ENCODE measurements around the gene SDR9C7. TPM values are rescaled to one million over a fixed set of nuclear protein-coding genes. Genes with fewer than 3 reads are reported as not detected.

Gene SDR9C7
- polyA plus RNA-seq, 1 donor from 2014 or later: 0.63 TPM

DNA sequence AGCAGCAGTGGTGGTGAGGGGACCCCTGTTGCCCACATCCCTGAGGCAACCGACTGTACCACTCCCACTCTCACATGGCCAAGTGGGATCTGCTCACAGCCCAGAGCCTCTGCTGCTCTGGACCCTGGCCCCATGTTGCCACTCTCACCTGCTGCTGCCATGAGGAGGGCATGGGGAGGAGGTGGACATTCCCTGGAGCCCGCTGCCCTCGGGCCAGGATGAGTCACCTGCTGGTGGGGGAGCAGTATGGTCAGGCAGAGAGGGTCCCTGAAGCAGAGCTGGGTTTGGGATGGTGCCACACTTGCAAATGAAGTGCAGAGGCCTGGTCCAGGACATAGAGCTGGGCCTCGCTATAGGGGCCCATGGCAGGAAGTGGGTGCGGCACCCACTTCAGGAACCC is 26.1 kb downstream of the SDR9C7 start:
- no peak overlapping the region for H3K4me2 ChIP-seq (ENCODE audit: low read length)
- H3K79me2 ChIP-seq (replicated peaks; ENCODE audit: insufficient read depth, low read length): no peaks in the 10 kb centered on the region
- no peaks in the 10 kb centered on the region for H4K20me1 ChIP-seq (ENCODE audit: insufficient read depth)
- TF ChIP-seq MXI1 (conservative IDR thresholded peaks at IDR 0.05; ENCODE audit: poor library complexity, severe bottlenecking) (no peak), EZH2 (IDR thresholded peaks at IDR 0.05; ENCODE audit: borderline replicate concordance, insufficient read depth, low read length, poor library complexity, severe bottlenecking) (no peak), POLR2AphosphoS5 (IDR thresholded peaks at IDR 0.05) (no peak), RAD21 (conservative IDR thresholded peaks at IDR 0.05) (no peak), EP300 (conservative IDR thresholded peaks at IDR 0.05; ENCODE audit: poor library complexity, severe bottlenecking) (no peak), SMC3 (conservative IDR thresholded peaks at IDR 0.05; ENCODE audit: poor library complexity) (no peak), TAF1 (IDR thresholded peaks at IDR 0.05; ENCODE audit: low read depth) (no peak)
- TF ChIP-seq, protein P1, sequence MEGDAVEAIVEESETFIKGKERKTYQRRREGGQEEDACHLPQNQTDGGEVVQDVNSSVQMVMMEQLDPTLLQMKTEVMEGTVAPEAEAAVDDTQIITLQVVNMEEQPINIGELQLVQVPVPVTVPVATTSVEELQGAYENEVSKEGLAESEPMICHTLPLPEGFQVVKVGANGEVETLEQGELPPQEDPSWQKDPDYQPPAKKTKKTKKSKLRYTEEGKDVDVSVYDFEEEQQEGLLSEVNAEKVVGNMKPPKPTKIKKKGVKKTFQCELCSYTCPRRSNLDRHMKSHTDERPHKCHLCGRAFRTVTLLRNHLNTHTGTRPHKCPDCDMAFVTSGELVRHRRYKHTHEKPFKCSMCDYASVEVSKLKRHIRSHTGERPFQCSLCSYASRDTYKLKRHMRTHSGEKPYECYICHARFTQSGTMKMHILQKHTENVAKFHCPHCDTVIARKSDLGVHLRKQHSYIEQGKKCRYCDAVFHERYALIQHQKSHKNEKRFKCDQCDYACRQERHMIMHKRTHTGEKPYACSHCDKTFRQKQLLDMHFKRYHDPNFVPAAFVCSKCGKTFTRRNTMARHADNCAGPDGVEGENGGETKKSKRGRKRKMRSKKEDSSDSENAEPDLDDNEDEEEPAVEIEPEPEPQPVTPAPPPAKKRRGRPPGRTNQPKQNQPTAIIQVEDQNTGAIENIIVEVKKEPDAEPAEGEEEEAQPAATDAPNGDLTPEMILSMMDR (IDR thresholded peaks at IDR 0.05; ENCODE audit: poor library complexity, severe bottlenecking): no peak
- TF ChIP-seq, protein P2, sequence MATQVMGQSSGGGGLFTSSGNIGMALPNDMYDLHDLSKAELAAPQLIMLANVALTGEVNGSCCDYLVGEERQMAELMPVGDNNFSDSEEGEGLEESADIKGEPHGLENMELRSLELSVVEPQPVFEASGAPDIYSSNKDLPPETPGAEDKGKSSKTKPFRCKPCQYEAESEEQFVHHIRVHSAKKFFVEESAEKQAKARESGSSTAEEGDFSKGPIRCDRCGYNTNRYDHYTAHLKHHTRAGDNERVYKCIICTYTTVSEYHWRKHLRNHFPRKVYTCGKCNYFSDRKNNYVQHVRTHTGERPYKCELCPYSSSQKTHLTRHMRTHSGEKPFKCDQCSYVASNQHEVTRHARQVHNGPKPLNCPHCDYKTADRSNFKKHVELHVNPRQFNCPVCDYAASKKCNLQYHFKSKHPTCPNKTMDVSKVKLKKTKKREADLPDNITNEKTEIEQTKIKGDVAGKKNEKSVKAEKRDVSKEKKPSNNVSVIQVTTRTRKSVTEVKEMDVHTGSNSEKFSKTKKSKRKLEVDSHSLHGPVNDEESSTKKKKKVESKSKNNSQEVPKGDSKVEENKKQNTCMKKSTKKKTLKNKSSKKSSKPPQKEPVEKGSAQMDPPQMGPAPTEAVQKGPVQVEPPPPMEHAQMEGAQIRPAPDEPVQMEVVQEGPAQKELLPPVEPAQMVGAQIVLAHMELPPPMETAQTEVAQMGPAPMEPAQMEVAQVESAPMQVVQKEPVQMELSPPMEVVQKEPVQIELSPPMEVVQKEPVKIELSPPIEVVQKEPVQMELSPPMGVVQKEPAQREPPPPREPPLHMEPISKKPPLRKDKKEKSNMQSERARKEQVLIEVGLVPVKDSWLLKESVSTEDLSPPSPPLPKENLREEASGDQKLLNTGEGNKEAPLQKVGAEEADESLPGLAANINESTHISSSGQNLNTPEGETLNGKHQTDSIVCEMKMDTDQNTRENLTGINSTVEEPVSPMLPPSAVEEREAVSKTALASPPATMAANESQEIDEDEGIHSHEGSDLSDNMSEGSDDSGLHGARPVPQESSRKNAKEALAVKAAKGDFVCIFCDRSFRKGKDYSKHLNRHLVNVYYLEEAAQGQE (IDR thresholded peaks at IDR 0.05; ENCODE audit: borderline replicate concordance): no peak
- H3K4me3 ChIP-seq (ENCODE audit: low read length): no peak overlapping the region
- no peaks in the 10 kb centered on the region for H3K9me2 ChIP-seq (ENCODE audit: insufficient read depth, low read length)
- no peak overlapping the region for H3K9ac ChIP-seq (ENCODE audit: low read length)
- H3K27me3 ChIP-seq (ENCODE audit: insufficient read depth, low read depth, low read length): no peaks in the 10 kb centered on the region
- H3F3A ChIP-seq (ENCODE audit: insufficient read depth, low read length, poor library complexity, severe bottlenecking): no peaks in the 10 kb centered on the region
- no peak overlapping the region for H3K27ac ChIP-seq (ENCODE audit: low read length)
- no peak overlapping the region for H2AFZ ChIP-seq (ENCODE audit: low read depth, low read length)
- no peaks in the 10 kb centered on the region for H3K36me3 ChIP-seq (ENCODE audit: insufficient read depth, low read length)
- no peaks in the 10 kb centered on the region for H3K9me3 ChIP-seq (ENCODE audit: low read length)

DNA sequence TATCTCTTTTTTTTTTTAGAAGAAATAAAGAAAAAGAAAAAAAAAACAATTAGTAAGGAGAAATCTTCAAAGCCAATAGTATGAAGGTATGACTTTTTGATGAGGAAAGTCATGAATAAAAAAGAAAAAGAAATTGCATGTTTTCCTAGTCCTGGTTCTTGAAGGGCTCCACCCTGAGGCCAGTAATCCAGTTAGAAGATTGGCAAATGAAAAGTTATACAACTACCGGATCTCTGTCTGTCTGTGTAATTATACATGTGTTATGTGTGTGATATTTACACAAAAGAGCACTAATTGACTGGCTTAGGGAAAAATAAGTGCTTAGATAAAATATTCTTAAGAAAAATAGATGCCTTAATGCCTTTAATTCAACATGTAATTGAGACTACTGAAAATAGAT is 28.4 kb downstream of the SDR9C7 start:
- Histone ChIP-seq H2AFZ (ENCODE audit: low read depth, low read length) (no peak overlapping the region), H3K79me2 (replicated peaks; ENCODE audit: insufficient read depth, low read length) (no peaks in the 10 kb centered on the region), H3K27ac (ENCODE audit: low read length) (no peak overlapping the region), H4K20me1 (ENCODE audit: insufficient read depth) (no peaks in the 10 kb centered on the region), H3K9me2 (ENCODE audit: insufficient read depth, low read length) (no peaks in the 10 kb centered on the region), H3K4me3 (ENCODE audit: low read length) (no peak overlapping the region), H3F3A (ENCODE audit: insufficient read depth, low read length, poor library complexity, severe bottlenecking) (no peaks in the 10 kb centered on the region), H3K4me2 (ENCODE audit: low read length) (no peak overlapping the region), H3K9ac (ENCODE audit: low read length) (no peak overlapping the region), H3K9me3 (ENCODE audit: low read length) (no peaks in the 10 kb centered on the region), H3K36me3 (ENCODE audit: insufficient read depth, low read length) (no peaks in the 10 kb centered on the region), H3K27me3 (ENCODE audit: insufficient read depth, low read depth, low read length) (no peaks in the 10 kb centered on the region)
- no peak for TF ChIP-seq MXI1 (conservative IDR thresholded peaks at IDR 0.05; ENCODE audit: poor library complexity, severe bottlenecking)
- TF ChIP-seq, protein P2 (IDR thresholded peaks at IDR 0.05; ENCODE audit: borderline replicate concordance): no peak

Data from neural cell (in vitro differentiated cells).